Stimulated activated CD8-positive, alpha-beta memory T cell treated with anti-CD3 and anti-CD28 coated beads, Interleukin-15, amount 100 ng/mL, for 1 hour (primary cell): ENCODE results near the gene IL15RA.
"Not testable (repeated sequence)": the region's sequence is repeated elsewhere in the genome, so short reads cannot be mapped to it uniquely, and the experiment has no call there.

Source experiments
- DNase-seq: peaks from one replicate; pipeline ENCODE4 v3.0.0-alpha.2; 2020; ENCODE audit warnings: low read depth

IL15RA gene

DNA sequence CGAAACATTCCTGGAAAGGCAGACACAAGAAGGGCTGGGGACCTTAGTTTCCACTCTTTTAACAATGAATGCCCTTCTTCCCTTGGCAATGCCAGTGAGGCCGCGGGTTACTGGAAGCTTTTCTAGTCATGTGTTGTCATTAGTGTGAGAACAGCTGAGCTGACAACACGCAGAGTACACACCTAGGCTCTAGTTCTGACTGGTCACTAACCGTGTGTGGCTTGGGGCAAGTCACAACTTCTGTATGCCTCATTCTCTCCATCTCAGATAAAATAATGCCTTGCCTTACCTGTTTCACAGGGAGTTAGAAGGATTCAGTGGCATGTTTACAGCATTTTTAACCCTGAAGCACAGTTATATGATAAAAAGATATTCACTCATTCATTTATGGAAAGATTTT lies 55.6 kb downstream of the IL15RA start:
- DNase-seq = no peak

DNA sequence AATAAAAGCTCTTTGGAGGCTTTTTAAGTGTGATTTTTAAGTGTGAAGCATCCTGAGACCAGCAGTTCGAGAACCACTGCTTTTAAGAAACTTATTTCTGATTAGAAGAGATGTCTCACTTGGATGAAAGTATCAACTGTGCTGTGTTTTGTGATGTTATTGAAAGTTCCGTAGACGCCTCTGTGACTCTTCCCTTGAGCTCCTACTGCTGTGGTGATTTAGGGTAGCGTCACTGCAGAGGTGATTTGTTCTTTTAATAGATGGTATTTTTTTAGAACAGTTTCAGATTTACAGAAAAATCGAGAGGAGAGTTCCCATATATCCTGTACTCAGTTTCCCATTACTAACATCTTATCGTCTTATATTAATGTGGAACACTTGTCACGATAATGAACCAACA lies 57.8 kb downstream of the IL15RA start:
- DNase-seq = no peak

DNA sequence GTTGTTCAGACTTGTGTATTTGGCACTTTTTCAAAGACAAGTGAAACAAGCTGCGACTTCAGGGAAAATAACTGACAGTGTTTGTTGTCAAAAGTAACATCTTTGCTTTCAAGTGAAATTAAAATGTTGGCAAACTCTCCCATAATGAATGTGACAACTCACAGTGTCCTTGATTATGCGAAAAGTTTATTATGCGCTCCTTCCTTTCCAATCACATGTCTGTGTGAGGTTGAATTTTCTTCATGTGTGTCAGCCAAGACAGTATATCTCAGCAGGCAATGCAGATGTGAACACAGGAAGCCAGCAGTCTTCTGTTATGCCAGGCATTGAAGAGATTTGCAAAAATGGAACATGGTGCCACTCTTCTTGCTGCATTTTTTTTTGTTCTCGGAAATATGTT lies 58.6 kb downstream of the IL15RA start:
- no peak for DNase-seq

DNA sequence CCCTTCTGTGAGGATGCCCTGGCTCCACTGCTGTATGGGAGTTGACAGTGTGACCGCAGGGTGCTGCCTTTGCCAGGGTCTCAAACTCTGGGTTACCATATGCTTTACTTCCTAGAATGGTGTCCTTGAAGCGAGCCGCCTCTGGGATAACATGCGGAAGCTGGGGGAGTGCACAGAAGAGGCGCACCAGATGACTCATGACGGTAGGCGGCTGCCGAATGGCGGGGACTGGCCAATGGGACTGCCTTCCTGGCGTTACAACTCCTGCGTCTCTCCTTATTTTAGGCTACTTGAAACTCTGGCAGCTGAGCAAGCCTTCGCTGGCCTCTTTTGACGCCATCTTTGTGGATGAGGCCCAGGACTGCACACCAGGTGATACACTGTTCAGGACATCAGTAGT lies 60.0 kb downstream of the IL15RA start:
- no peak for DNase-seq

DNA sequence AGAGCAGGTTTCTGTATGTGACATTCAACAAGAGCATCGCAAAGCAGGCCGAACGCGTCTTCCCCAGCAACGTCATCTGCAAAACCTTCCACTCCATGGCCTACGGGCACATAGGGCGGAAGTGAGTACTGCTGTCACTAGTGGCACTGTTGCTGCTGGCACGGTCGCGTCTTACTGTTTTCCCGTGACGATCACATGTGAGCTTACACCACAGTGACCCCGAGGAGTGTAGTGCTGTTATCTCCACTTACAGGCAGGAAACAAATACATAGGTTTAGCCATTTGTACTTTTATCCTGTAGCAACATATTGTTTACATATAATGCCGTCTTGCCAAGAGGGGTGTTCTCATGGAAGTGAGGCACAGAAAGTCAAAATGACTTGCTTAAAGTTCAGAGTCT lies 61.9 kb downstream of the IL15RA start:
- DNase-seq = no peak

DNA sequence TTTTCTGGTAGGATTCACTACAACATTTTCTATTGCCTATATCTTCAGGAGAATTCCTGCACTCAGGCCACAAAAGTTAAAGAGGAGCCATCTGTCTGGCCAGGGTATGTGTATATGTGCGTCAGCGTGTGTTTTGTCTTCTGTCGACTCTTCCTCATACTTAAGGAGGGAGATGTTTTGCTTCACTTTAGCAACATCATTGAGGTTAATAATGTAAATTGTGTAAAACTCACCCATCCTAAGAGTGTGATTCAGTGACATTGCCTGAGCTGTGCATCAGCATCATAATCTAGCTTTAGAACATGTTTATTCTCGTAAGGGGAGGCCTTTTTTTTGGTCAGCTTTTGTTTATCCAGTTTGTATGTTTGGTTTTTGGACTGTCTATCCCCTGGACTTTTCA lies 63.6 kb downstream of the IL15RA start:
- DNase-seq = no peak

DNA sequence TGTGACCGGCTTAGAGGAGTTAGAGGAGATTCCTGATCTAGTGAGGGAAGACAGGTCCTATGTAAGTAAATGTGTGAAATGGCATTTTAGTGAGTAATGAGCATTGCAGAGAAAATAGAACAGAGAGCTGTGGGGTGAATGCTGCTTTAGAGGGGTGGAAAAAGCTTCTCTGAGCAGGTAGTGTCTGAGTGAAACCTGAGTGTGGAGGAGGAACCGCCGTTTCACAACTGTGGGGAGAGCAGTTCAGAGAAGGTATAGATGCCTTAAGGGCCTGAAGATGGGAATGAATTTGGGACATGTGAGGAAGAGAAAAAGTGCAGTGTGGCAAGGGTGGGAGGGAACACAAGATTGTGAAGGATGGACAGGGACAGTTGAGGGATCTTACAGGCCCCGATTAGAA lies 65.7 kb downstream of the IL15RA start:
- DNase-seq = no peak

DNA sequence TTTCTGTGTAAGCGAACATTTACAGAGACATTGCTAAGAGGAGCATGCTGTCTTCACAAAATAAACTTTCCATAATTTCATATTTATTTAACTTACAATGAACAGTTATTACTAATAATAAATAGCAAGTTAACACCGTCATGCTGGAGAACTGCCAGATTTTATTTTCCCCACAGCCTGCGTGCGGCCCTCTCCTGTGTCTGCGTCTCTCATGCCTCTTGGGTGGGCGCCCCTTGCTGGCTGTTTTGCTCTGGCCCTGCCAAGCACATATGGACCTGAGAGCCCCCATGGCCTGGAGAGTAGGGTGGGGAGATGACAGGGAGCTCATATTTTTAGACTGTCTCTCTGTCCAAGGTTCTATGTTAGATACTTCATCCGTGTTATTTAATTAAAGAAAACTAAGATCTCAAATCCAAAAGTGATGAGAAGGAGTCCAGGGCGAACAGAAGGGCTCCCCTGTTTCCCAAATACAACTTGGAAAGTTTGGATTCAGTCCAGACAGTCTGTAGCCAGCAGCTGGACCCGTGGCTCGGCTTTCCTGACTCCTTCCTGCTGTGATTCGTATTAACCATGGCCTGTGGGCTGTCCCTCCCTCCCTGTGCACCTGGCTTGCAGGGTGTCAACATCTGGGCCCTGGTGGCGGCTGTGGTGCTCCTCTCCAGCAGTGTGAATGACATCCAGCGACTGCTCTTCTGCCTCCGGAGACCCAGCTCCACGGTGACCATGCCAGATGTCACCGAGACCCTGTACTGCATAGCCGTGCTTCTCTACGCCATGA lies 66.8 kb downstream of the IL15RA start:
- DNase-seq = no peak

DNA sequence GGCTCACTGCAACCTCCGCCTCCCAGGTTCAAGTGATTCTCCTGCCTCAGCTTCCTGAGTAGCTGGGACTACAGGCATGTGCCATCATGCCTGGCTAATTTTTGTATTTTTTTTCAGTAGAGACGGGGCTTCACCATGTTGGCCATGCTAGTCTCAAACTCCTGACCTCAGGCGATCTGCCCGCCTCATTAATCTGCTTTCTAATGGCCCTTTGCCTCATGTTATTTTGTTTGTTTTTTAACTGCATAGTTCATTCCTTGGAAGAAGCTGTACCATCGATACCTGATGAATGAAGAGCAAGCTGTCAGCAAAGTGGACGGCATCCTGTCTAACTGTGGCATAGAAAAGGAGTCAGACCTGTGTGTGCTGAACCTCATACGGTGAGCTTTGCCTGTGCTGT lies 68.7 kb downstream of the IL15RA start:
- not testable (repeated sequence) for DNase-seq

DNA sequence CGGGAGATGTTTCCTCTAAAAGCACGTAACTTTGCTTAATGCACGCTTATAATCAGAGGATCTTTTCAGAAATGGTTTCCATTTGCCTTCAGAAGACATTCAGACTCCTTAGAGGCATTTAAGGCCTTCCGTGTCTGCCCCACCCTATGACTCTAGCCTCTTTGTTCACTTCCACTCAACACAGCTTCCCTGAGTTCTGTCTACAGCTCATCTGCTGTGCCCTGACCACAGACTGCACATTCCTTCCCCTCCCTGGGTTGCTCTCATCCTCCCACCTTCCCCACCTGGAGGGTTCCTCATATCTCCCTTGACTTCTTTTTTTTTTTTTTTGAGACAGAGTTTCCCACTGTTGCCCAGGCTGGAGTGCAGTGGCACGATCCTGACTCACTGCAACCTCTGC lies 70.7 kb downstream of the IL15RA start:
- no peak for DNase-seq

DNA sequence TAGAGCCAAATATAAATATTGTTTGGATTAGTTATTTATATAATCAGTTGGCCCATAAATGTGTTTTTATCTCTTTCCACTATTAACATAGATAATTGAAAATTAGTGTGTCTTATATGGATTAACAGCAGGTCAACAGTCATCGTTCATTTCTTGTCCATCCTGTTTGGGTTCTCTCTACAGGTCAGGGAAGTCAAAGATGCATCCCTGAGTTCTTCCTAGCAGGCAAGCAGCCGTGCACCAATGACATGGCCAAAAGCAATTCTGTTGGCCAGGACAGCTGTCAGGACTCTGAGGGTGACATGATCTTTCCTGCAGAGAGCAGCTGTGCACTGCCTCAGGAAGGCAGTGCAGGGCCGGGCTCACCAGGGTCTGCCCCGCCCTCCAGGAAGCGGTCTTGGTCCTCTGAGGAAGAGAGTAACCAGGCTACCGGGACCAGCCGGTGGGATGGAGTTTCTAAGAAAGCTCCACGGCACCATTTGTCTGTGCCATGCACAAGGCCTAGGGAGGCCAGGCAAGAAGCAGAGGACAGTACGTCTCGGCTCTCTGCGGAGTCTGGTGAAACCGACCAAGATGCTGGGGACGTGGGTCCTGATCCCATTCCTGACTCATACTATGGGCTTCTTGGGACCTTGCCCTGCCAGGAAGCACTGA lies 71.4 kb downstream of the IL15RA start:
- no peak for DNase-seq

DNA sequence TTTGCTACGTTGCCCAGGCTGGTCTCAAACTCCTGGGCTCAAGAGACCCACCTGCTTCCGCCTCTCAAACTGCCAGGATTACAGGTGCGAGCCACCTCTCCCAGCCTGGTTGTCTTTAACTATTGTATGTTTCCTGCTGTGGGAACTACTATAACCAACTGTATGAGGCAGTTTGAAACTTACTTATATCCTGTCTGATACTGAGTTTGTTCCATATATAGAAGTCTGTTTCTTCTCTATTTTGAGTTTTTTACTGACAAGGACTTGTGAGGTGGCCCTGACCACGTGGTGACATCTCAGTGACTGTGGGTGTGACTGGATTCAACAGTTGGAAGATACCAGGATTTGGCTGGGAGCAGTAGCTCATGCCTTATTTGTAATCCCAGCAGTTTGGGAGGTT lies 73.1 kb downstream of the IL15RA start:
- no peak for DNase-seq

DNA sequence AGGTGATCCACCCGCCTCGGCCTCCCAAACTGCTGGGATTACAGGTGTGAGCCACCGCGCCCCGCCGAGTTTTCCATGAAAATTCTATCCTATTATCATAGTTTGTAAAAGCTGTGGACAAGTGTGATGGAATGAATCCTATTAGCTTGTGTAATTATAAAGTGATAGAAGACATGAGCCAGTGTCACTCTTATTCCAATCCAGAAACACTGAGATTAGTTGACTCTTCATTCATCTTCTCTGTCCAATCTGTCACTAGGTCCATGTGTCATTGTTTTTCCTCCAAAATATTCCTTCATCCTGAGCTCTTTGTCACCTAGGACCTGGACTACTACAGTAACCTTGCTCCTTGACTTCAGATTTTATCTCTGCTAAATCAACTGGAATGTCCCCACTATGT lies 73.8 kb downstream of the IL15RA start:
- DNase-seq = no peak

DNA sequence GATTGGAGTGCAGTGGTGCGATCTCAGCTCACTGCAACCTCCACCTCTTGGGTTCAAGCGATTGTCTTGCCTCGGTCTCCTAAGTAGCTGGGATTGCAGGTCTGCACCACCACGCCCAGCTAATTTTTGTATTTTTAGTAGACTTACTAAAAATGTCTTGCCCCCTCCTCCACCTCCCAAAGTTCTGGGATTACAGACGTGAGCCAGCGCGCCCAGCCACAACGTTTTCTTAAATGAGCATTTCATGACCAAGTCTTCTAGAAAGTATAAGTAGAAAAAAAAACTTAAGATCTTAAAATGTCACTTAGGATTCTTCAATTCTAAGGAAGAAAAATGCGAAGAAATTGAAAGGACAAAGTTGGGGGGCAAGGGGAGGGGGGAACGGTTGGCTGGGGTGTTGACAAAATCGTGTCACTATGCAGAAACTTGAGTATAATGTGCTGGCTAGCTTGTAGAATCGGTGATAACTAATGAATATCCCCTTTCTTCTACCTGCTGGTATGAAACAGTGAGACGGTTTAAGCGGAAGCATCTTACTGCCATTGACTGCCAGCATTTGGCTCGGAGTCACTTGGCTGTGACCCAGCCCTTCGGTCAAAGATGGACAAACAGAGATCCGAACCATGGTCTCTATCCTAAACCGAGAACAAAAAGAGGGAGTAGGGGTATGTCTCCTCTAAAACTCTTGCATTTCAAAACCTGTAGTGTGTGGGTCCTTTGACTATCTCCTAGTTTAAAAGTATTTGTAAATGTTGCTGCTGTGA lies 74.7 kb downstream of the IL15RA start:
- no peak for DNase-seq
